HG03108 (cell line): Measurements from ENCODE around the gene DLX6.
A peak's percentile ranks its signal among the peaks of the same experiment; 100 is the strongest.

ENCODE experiments used
- ATAC-seq: cut with Tn5 transposase; IDR thresholded peaks from one replicate; pipeline ENCODE4 v1.9.1; 2021; ENCODE audit warnings: moderate library complexity; ENCODE audit not compliant: unreplicated experiment

Gene DLX6

GRCh38 chr7:96995406-96996110 is 9.8 kb upstream of the DLX6 start:
- no peak for ATAC-seq

GRCh38 chr7:96996111-96996957 is 9.0 kb upstream of the DLX6 start:
- ATAC-seq = no peak

GRCh38 chr7:96996958-96997511 is 8.3 kb upstream of the DLX6 start:
- ATAC-seq = no peak

GRCh38 chr7:96997512-96998032 is 7.8 kb upstream of the DLX6 start:
- ATAC-seq = no peak

GRCh38 chr7:96998333-96998732 is 7.0 kb upstream of the DLX6 start:
- ATAC-seq = no peak

- ATAC-seq = no peak
These were observed 6.6 kb upstream of the DLX6 start for GRCh38 chr7:96998744-96999143.

- ATAC-seq = no peak
These were observed 4.1 kb upstream of the DLX6 start for GRCh38 chr7:97001221-97001620.

- no peak for ATAC-seq
These were observed 3.4 kb upstream of the DLX6 start for GRCh38 chr7:97001656-97002554.

GRCh38 chr7:97002555-97003261 is 2.6 kb upstream of the DLX6 start:
- ATAC-seq = no peak

GRCh38 chr7:97003262-97004246 is 1.8 kb upstream of the DLX6 start:
- no peak for ATAC-seq

- no peak for ATAC-seq
These were observed 838 bp upstream of the DLX6 start for GRCh38 chr7:97004247-97005182.

GRCh38 chr7:97006055-97006815 is 882 bp downstream of the DLX6 start:
- peak; percentile 46 for ATAC-seq

GRCh38 chr7:97006816-97007582 is 1.6 kb downstream of the DLX6 start:
- ATAC-seq = no peak

GRCh38 chr7:97007583-97007861 is 2.2 kb downstream of the DLX6 start:
- ATAC-seq = no peak

- ATAC-seq = no peak
These were observed 3.0 kb downstream of the DLX6 start for GRCh38 chr7:97008275-97008917.
